NCI-H2171 treated with DMSO at 0.1 percent for 48 hours (cell line): ENCODE results near the gene PPP1R13B.

ENCODE experiments used
- DNase-seq: peaks from one replicate; lab custom pipeline; 2025; lab: John Stamatoyannopoulos, UW

PPP1R13B gene

GRCh38 chr14:103731481-103731880 lies 115.9 kb downstream of the PPP1R13B start:
- no peak for DNase-seq

- no peak for DNase-seq
These were observed 116.8 kb downstream of the PPP1R13B start for GRCh38 chr14:103730490-103731035.

- peak; percentile 15 for DNase-seq
These were observed 117.6 kb downstream of the PPP1R13B start for GRCh38 chr14:103729496-103730448.

GRCh38 chr14:103728721-103729120 lies 118.7 kb downstream of the PPP1R13B start:
- DNase-seq = no peak

GRCh38 chr14:103728141-103728540 lies 119.2 kb downstream of the PPP1R13B start:
- DNase-seq = no peak

- DNase-seq = no peak
These were observed 119.9 kb downstream of the PPP1R13B start for GRCh38 chr14:103727313-103727980.

- no peak for DNase-seq
These were observed 120.9 kb downstream of the PPP1R13B start for GRCh38 chr14:103726474-103726873.

- DNase-seq = no peak
These were observed 121.5 kb downstream of the PPP1R13B start for GRCh38 chr14:103725739-103726395.

- no peak for DNase-seq
These were observed 122.2 kb downstream of the PPP1R13B start for GRCh38 chr14:103725001-103725682.

- no peak for DNase-seq
These were observed 123.3 kb downstream of the PPP1R13B start for GRCh38 chr14:103724116-103724515.

- DNase-seq = no peak
These were observed 123.7 kb downstream of the PPP1R13B start for GRCh38 chr14:103723748-103724081.

GRCh38 chr14:103721334-103722120 lies 125.8 kb downstream of the PPP1R13B start:
- no peak for DNase-seq

GRCh38 chr14:103719751-103720150 lies 127.6 kb downstream of the PPP1R13B start:
- DNase-seq = no peak

- no peak for DNase-seq
These were observed 128.8 kb downstream of the PPP1R13B start for GRCh38 chr14:103718572-103718971.

- DNase-seq = no peak
These were observed 130.4 kb downstream of the PPP1R13B start for GRCh38 chr14:103716899-103717411.

- DNase-seq = no peak
These were observed 131.1 kb downstream of the PPP1R13B start for GRCh38 chr14:103716091-103716801.

GRCh38 chr14:103715052-103716000 lies 132.0 kb downstream of the PPP1R13B start, which contains the start of the genes XRCC3 and ZFYVE21:
TSS of gene XRCC3 (minus strand) at chr14:103715451. CDS start at chr14:103711087, 4,364 bp downstream.
TSS of gene ZFYVE21 (plus strand) at chr14:103715810. CDS start at chr14:103715842, 32 bp downstream.
- DNase-seq = peak; percentile 100

GRCh38 chr14:103714063-103714724 lies 133.2 kb downstream of the PPP1R13B start:
- no peak for DNase-seq
